ENCODE measurements around the gene TUBE1.

Gene TUBE1

GRCh38 chr6:112087136-112087911, at the start of gene TUBE1, which contains the start of gene FAM229B:
TUBE1 (minus strand) TSS chr6:112087482; CDS start chr6:112087434, 48 bp downstream.
FAM229B (plus strand) TSS chr6:112087591; CDS start chr6:112099284, 11,693 bp downstream.
- DNase-seq (ENCODE audit: low read depth): peak; percentile 91
- no peak for TF ChIP-seq CTCF (IDR thresholded peaks at IDR 0.05; ENCODE audit: low read depth, low read length, missing control alignments)
- peak within 1 kb of the TSS; percentile 77 for H3K4me3 ChIP-seq (ENCODE audit: low read depth, low read length)

DNA sequence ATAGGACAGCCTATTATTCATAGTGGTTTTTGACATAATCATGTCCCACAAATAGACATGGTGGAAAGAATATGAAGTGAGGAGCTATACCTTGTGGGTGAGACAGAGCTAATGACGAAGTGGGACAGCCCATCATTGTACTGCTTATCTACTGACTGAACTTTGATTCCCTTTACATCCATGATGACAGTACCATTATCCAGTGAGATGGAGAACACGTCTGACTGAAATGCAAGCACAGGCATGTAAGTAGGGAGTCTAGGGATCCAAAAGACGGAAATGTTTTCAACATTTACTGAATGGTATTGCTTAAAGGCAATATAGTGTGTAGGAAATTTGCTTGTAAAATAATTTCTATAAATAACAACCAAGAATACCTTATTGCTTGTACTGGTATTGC, 43.6 kb upstream of the TUBE1 start:
- TF ChIP-seq CTCF (IDR thresholded peaks at IDR 0.05; ENCODE audit: low read depth, low read length, missing control alignments): no peak
- DNase-seq (ENCODE audit: low read depth): no peak
- no peak overlapping the region for H3K4me3 ChIP-seq (ENCODE audit: low read depth, low read length)

DNA sequence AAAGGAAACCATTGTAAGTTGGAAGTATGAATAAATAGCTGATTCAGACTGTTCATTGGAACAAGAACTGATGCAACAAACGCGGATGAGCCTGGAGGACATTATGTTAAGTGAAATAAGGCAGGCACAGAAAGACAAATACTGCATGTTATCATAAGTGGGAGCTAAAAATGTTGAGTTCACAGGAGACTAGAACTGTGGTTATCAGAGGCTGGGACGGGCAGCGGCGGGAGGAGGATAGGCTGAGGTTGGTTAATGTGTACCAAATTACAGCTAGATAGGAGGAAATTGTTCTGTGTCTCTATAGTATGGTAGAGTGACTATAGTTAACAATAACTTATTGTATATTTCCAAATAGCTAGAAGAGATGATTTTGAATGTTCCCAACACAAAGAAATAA, 40.9 kb upstream of the TUBE1 start:
- TF ChIP-seq CTCF (IDR thresholded peaks at IDR 0.05; ENCODE audit: low read depth, low read length, missing control alignments): no peak
- no peak overlapping the region for H3K4me3 ChIP-seq (ENCODE audit: low read depth, low read length)
- no peak for DNase-seq (ENCODE audit: low read depth)

GRCh38 chr6:112123982-112124381, 36.7 kb upstream of the TUBE1 start:
- DNase-seq (ENCODE audit: low read depth): no peak
- TF ChIP-seq CTCF (IDR thresholded peaks at IDR 0.05; ENCODE audit: low read depth, low read length, missing control alignments): no peak
- H3K4me3 ChIP-seq (ENCODE audit: low read depth, low read length): no peak overlapping the region

DNA sequence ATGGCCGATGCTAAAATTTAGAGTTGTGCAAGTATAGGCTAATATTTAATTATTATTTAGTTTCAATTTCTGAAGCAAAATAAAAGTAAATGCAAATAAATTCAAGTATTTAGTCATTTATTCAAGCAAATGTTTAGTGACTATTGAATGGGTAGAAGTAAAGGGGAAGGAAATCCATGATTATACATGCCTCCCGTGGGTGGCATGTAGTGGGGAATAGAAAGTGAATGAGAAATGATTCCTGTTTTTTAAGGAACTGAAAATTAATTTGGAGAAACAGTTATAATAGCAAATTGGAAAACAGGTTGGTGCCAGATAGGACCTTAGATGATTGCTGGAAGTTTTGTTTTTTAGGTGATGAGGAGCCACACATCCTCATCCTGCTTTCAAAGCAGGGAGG, 35.5 kb upstream of the TUBE1 start:
- TF ChIP-seq CTCF (IDR thresholded peaks at IDR 0.05; ENCODE audit: low read depth, low read length, missing control alignments): no peak
- H3K4me3 ChIP-seq (ENCODE audit: low read depth, low read length): no peak overlapping the region
- DNase-seq (ENCODE audit: low read depth): no peak

DNA sequence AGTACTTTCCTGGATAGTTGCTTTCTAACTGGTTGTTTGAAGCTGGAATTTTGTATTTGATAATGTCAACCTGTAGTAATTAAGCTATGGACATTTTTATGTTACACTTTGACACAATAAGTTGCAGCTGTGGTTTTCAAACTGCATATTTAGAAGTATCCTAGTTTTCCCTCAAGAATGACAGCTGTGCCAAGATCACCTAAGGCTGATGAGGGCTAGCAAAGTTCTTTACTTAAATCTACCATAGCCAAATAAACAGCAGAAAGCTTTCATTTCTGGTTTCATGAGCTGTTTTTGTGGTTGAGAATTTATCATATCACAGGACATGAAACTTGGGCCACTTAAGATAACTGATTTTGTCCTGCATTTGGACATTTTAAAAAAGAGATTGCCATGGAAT, 30.8 kb upstream of the TUBE1 start:
- TF ChIP-seq CTCF (IDR thresholded peaks at IDR 0.05; ENCODE audit: low read depth, low read length, missing control alignments): no peak
- no peak overlapping the region for H3K4me3 ChIP-seq (ENCODE audit: low read depth, low read length)
- DNase-seq (ENCODE audit: low read depth): no peak

DNA sequence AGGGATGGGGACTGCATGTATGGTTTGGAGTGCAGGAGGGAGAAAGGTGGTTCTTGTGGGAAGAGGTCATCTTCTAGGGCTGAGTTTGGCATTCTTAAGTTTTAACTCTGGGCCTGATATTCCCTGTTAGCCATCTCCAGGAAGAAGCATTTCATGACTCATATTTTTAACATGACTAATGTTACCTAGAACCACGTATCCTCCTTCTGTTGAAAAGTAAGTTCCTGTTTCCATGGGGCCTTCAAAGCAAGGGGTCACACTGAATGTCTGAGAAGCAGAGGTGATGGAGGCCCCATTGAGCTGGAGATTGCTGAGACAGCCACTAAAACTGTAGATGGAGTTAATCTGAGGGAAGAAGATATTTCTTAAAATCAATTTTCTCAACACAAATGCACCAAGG, 30.3 kb upstream of the TUBE1 start:
- H3K4me3 ChIP-seq (ENCODE audit: low read depth, low read length): no peak overlapping the region
- TF ChIP-seq CTCF (IDR thresholded peaks at IDR 0.05; ENCODE audit: low read depth, low read length, missing control alignments): no peak
- no peak for DNase-seq (ENCODE audit: low read depth)
